OCI-LY3 (cell line): ENCODE results near the gene ESRRA.

Source experiments
- CTCF ChIP-seq: fragments of 200-600, 300-600 bp; sonication (generic); IDR thresholded peaks from 2 replicates; pipeline ENCODE4 v1.5.1; 2014; ENCODE audit warnings: antibody characterized with exemption, low read length, low read depth
- EZH2phosphoT487 ChIP-seq: fragments of 200-600 bp; shearing (Covaris generic); IDR thresholded peaks from 2 replicates; pipeline ENCODE4 v1.6.1; 2018; ENCODE audit warnings: antibody characterized with exemption, mixed run types, low read depth

GRCh38 chr11:64320556-64320955 lies 15.2 kb downstream of the ESRRA start:
- TF ChIP-seq CTCF (no peak), EZH2phosphoT487 (no peak)
